ENCODE data around the gene AHCYL2. TPM values are rescaled to one million over a fixed set of nuclear protein-coding genes. Genes with fewer than 3 reads are reported as not detected.

AHCYL2 gene
- total RNA-seq, 2 experiments from 2014 or later = 18.5 to 21.0 TPM

DNA sequence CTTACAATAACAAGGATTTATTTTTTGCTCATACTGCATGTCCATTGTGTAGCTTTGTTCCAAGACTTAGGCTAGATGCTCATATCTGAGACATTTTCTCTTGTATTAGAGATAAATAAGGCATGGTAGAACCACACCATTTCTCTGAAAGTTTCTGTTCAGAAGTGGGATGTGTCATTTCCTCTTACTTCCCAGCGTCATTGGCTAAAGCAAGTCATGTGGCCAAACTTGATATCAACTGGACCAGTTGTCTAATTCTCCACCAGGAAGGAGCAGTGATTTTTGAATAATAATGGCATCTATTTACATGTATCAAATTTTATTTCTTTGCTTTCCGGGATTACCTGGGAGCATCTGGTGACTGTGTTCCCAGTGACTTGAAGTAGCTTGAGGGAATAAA is 38.3 kb downstream of the AHCYL2 start:
- ChIA-PET CTCF (interaction anchor here (1.0 to 3.8 kb wide), 4 partner anchors 8 to 99 kb away, joined by 4 to 18 read pairs (median 8); no protein-coding TSS in a partner anchor), POLR2A (no interaction called here)
- no peaks in the 10 kb centered on the region for H3K36me3 Mint-ChIP-seq (ENCODE audit: low read depth)
- no peaks in the 10 kb centered on the region for H3K27me3 Mint-ChIP-seq
- no peak overlapping the region for H3K4me3 Mint-ChIP-seq
- DNase-seq = no peak
- H3K9me3 Mint-ChIP-seq = no peaks in the 10 kb centered on the region
- H3K27ac Mint-ChIP-seq = no peak overlapping the region
- H3K4me1 Mint-ChIP-seq = peaks cover 14% of the 10 kb centered on the region

DNA sequence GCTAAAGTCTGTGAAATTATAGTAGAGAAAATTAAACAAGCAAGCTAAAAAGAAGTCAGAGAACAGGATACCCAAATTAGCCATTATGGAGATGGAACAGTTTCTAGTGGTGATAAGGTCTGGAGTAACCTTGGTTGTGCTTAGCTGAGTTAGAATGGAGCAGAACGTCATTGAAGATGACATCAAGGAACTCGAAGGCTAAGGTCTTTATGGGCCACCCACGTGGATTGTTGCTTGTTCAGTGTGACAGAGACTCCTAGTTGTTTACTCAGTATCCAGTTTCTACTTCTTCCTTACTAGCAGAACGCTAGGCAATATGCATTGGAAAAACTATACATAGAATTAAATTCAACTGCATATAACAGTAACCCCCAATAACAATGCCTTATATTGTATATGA is 39.7 kb downstream of the AHCYL2 start:
- ChIA-PET POLR2A (no interaction called here), CTCF (interaction anchor here (1.1 to 2.2 kb wide), 2 partner anchors 14 to 46 kb away, joined by 3 to 8 read pairs; no protein-coding TSS in a partner anchor)
- H3K36me3 Mint-ChIP-seq (ENCODE audit: low read depth) = no peaks in the 10 kb centered on the region
- no peak for DNase-seq
- H3K9me3 Mint-ChIP-seq = no peaks in the 10 kb centered on the region
- H3K4me1 Mint-ChIP-seq = peaks cover 7% of the 10 kb centered on the region
- no peak overlapping the region for H3K27ac Mint-ChIP-seq
- H3K4me3 Mint-ChIP-seq = no peak overlapping the region
- no peaks in the 10 kb centered on the region for H3K27me3 Mint-ChIP-seq

DNA sequence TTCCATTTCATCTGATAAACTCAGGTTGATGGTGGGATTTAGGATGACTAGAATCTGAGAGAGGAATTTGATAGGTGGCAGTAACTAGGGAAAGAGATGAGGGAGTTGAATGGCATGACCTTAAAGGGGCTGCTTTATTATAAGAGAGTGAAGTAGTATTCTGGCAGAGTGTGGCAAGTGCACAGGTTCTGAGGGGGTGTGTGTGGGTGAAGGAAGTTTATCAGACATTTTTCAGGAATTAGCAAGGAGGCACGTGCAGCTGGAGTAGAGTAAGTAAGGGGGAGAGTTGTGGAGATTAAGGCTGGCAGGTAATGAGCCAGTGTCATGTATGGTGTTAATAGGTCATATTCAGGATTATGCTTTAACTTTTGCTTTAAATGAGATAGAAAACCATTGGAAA is 40.5 kb downstream of the AHCYL2 start:
- CTCF ChIA-PET = interaction anchor here (1.1 to 2.2 kb wide), 2 partner anchors 13 to 47 kb away, joined by 3 to 8 read pairs; no protein-coding TSS in a partner anchor
- no peak for DNase-seq
- POLR2A ChIA-PET = no interaction called here
- H3K4me3 Mint-ChIP-seq = no peak overlapping the region
- peaks cover 1% of the 10 kb centered on the region for H3K4me1 Mint-ChIP-seq
- no peak overlapping the region for H3K27ac Mint-ChIP-seq
- H3K27me3 Mint-ChIP-seq = no peaks in the 10 kb centered on the region
- no peaks in the 10 kb centered on the region for H3K36me3 Mint-ChIP-seq (ENCODE audit: low read depth)
- H3K9me3 Mint-ChIP-seq = no peaks in the 10 kb centered on the region

DNA sequence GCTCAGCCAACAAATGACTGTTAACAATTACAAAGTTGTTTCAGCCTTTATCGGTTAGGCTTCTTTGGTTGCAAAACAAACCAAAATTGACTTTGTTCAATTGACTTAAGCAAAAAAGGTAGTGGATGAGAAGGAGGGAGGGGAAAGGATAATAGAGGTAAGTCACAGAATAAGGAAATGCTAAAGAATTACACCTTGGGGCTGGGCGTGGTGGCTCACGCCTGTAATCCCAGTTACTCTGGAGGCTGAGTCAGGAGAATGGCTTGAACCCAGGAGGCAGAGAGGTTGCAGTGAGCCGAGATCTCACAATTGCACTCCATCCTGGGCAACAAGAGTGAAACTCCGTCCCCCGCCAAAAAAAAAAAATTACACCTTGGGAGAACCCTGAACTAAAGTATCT is 41.4 kb downstream of the AHCYL2 start:
- ChIA-PET CTCF (interaction anchor here (10.0 kb wide), 1 partner anchor 44 kb away, joined by 177 read pairs; the partner anchor contains the start of gene AHCYL2), POLR2A (no interaction called here)
- Mint-ChIP-seq H3K4me1 (no peaks in the 10 kb centered on the region), H3K9me3 (no peaks in the 10 kb centered on the region), H3K36me3 (ENCODE audit: low read depth) (no peaks in the 10 kb centered on the region), H3K27ac (no peak overlapping the region), H3K27me3 (no peaks in the 10 kb centered on the region), H3K4me3 (no peak overlapping the region)
- DNase-seq = no peak

DNA sequence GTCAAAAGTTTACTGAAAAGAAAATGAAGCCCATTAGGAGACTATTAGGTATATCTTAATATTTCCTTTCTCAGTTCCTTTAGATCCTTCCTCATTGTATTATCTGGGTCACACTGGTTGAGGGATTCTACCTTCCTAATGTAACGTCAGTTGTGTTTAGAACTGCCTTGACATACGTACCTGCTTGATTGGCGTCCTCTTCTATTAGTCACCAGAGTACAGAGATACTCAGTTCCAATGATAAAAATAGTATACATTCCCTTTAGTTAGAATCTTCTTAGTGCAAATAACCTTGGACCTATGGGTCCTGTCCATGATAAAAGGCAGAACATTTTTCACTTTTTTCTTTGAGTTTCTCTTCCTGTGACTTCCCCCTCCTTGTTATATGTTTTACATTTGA is 45.2 kb downstream of the AHCYL2 start:
- no peak for DNase-seq
- H3K4me3 Mint-ChIP-seq = no peak overlapping the region
- POLR2A ChIA-PET = no interaction called here

DNA sequence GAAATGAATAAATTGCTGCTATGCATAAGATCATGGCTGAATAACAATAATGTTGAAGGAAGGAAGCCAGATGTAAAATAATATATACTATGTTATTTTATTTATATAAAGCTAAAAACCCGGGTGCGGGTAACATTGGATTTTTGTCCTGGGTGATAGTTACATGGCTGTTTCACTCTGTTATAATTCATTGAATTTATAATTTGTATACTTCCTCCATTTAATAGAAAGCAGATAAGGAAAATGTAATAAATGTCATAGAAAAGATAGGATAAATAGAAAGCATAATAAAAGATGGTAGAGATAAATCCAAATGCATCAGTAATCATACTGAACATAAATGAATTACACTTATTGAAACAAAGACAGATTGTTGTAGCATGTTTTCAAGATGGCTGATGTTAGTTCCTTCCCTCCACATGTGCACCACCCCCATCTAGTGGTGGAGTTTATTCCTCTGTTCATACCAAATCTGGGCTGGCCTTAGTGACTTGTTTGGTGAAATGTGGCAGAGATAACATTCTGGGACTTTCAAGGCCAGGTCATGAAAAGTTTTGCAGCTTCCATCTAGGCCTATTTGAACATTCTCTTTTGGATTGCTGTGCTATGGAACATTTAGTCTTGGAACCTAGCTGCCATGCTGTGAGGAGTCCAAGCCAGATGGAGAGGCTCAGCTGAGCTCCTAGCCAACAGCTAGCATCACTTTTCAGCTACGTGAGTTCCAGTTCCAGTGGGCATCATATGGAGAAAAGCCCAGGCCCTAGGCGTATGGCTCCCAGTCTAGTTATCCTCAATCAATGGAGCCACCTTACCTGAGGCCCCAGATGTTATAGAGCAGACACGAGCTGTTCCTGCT is 46.9 kb downstream of the AHCYL2 start:
- Mint-ChIP-seq H3K27ac (no peak overlapping the region), H3K9me3 (no peaks in the 10 kb centered on the region), H3K36me3 (ENCODE audit: low read depth) (no peaks in the 10 kb centered on the region), H3K4me1 (peaks cover 5% of the 10 kb centered on the region), H3K4me3 (no peak overlapping the region), H3K27me3 (no peaks in the 10 kb centered on the region)
- ChIA-PET POLR2A (interaction anchor here (0.6 to 1.3 kb wide), 4 partner anchors 46 to 108 kb away, joined by 3 to 7 read pairs (median 4); no protein-coding TSS in a partner anchor), CTCF (interaction anchor here (0.5 to 10.0 kb wide), 23 partner anchors 9 to 594 kb away, joined by 3 to 177 read pairs (median 5); partner anchors contain the start of genes AHCYL2 and STRIP2)
- peak; percentile 65 for DNase-seq

More for the DNA sequence above, 45.2 kb downstream of the AHCYL2 start:
- H3K4me1 Mint-ChIP-seq = peaks cover 5% of the 10 kb centered on the region
- no peak overlapping the region for H3K27ac Mint-ChIP-seq
- no peaks in the 10 kb centered on the region for H3K36me3 Mint-ChIP-seq (ENCODE audit: low read depth)
- H3K9me3 Mint-ChIP-seq = no peaks in the 10 kb centered on the region
- CTCF ChIA-PET = interaction anchor here (0.8 to 10.0 kb wide), 8 partner anchors 8 to 202 kb away, joined by 3 to 177 read pairs (median 5); partner anchors contain the start of gene AHCYL2
- no peaks in the 10 kb centered on the region for H3K27me3 Mint-ChIP-seq

DNA sequence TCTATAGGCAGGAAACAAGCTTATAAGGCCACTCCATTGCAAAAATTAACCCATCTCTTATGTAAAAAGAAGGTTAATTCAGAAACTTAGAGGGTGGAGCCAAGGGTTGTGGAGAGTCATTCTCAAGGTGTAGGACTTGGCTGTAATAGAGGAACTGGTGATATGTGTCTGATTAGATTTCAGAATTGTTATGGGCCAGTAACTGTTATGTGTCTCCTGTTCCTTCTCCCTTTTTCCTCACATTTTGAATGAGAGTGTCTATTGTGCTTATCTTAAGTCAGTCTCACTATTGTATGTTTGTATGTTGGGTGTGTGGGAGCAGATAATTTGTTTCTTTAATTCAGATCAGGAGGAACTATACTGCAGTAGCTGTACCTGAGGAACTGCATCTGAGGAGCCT is 49.1 kb downstream of the AHCYL2 start:
- CTCF ChIA-PET = interaction anchor here (0.7 to 10.0 kb wide), 3 partner anchors 14 to 110 kb away, joined by 3 to 177 read pairs (median 3); partner anchors contain the start of gene AHCYL2

DNA sequence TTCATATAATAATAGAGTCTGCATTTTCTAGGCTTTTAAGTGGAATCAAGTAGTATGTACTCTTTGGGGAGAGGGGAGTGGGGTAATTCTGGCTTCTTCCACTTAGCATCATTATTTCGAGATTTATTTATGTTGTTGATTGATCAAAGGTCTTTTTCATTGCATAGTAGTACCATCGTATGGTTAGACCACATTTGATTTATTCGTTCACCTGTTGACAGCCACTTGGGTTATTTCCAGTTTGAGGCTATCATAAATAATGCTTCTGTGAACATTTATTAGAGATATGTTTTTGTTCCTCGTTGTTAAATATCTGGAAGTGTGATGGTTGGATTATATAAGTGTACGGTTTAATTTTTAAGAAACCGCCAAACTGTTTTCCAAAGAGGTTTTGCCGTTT is 52.8 kb downstream of the AHCYL2 start:
- Mint-ChIP-seq H3K9me3 (no peaks in the 10 kb centered on the region), H3K36me3 (ENCODE audit: low read depth) (no peaks in the 10 kb centered on the region), H3K4me1 (peaks cover 7% of the 10 kb centered on the region), H3K27ac (no peak overlapping the region), H3K27me3 (no peaks in the 10 kb centered on the region), H3K4me3 (no peak overlapping the region)
- CTCF ChIA-PET = interaction anchor here (0.9 to 1.1 kb wide), 2 partner anchors 19 to 59 kb away, joined by 3 to 5 read pairs; no protein-coding TSS in a partner anchor
- POLR2A ChIA-PET = no interaction called here
- DNase-seq = no peak

More for the DNA sequence above, 49.1 kb downstream of the AHCYL2 start:
- DNase-seq = no peak
- no peaks in the 10 kb centered on the region for H3K36me3 Mint-ChIP-seq (ENCODE audit: low read depth)
- H3K27me3 Mint-ChIP-seq = no peaks in the 10 kb centered on the region
- no peak overlapping the region for H3K4me3 Mint-ChIP-seq
- H3K9me3 Mint-ChIP-seq = no peaks in the 10 kb centered on the region
- peaks cover 5% of the 10 kb centered on the region for H3K4me1 Mint-ChIP-seq
- POLR2A ChIA-PET = no interaction called here
- no peak overlapping the region for H3K27ac Mint-ChIP-seq

DNA sequence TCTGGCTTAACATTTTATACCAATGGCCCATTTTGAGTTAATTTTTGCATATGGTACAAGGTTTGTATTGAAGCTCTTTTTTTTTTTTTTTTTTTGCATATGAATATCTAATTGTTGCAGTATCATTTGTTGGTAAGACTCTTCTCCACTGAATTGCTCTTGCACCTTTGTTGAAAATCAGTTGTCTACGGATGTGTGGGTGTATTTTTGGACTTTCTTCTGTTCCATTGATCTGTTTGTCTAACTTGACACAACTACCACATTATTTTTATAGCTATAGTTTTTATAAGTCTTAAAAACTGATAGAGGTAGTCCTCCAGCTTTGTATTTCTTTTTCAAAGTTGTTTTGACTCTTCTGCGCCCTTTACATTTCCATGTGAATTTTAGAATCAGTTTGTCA is 53.9 kb downstream of the AHCYL2 start:
- POLR2A ChIA-PET = no interaction called here
- Mint-ChIP-seq H3K4me3 (no peak overlapping the region), H3K4me1 (peaks cover 7% of the 10 kb centered on the region), H3K36me3 (ENCODE audit: low read depth) (no peaks in the 10 kb centered on the region), H3K9me3 (no peaks in the 10 kb centered on the region), H3K27ac (no peak overlapping the region), H3K27me3 (no peaks in the 10 kb centered on the region)
- CTCF ChIA-PET = interaction anchor here (0.6 to 1.5 kb wide), 8 partner anchors 11 to 926 kb away, joined by 3 to 4 read pairs (median 3); no protein-coding TSS in a partner anchor
- DNase-seq = no peak

DNA sequence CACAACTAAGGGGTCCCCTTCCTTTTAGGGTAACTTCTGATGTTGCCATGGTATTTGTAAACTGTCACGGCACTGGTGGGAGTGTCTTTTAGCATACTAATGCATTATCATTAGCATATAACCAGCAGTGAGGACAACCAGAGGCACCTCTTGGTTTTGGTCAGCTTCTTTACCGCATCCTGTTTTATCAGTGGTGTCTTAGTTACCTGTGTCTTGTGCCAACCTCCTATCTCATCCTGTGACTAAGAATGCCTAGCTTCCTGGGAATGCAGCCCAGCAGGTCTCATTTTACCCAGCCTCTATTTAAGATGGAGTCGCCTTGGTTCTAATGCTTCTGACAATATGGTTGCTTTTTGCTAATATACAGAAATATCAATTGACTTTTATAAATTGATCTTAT is 54.9 kb downstream of the AHCYL2 start:
- no peak overlapping the region for H3K4me3 Mint-ChIP-seq
- H3K4me1 Mint-ChIP-seq = peaks cover 7% of the 10 kb centered on the region
- DNase-seq = no peak
- POLR2A ChIA-PET = no interaction called here
- H3K27ac Mint-ChIP-seq = no peak overlapping the region
- H3K36me3 Mint-ChIP-seq (ENCODE audit: low read depth) = no peaks in the 10 kb centered on the region
- no peaks in the 10 kb centered on the region for H3K27me3 Mint-ChIP-seq
- no peaks in the 10 kb centered on the region for H3K9me3 Mint-ChIP-seq
- CTCF ChIA-PET = interaction anchor here (0.6 to 1.5 kb wide), 4 partner anchors 8 to 735 kb away, joined by 3 to 5 read pairs (median 3); no protein-coding TSS in a partner anchor

DNA sequence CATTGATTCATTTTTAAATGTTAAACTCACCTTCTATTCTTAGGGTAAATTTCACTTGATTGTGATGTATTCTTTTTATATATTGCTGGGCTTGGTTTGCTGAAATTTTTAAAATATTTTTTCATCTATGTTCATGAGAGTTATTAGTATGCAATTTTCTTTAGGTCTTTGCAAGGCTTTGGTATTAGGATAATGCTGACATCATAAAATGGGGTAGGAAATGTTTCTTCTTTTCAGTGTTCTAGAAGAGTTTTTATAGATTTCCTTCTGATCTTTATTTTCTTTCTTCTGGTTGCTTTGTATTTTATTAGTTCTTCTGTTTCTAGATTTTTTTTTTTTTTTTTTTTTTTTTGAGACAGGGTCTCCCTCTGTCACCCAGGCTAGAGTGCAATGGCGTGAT is 56.3 kb downstream of the AHCYL2 start:
- H3K27me3 Mint-ChIP-seq = no peaks in the 10 kb centered on the region
- H3K36me3 Mint-ChIP-seq (ENCODE audit: low read depth) = no peaks in the 10 kb centered on the region
- no peak for DNase-seq
- no peaks in the 10 kb centered on the region for H3K9me3 Mint-ChIP-seq
- no peak overlapping the region for H3K4me3 Mint-ChIP-seq
- H3K27ac Mint-ChIP-seq = no peak overlapping the region
- CTCF ChIA-PET = interaction anchor here (1.2 kb wide), 1 partner anchor 9 kb away, joined by 5 read pairs; no protein-coding TSS in a partner anchor
- POLR2A ChIA-PET = no interaction called here
- peaks cover 7% of the 10 kb centered on the region for H3K4me1 Mint-ChIP-seq

DNA sequence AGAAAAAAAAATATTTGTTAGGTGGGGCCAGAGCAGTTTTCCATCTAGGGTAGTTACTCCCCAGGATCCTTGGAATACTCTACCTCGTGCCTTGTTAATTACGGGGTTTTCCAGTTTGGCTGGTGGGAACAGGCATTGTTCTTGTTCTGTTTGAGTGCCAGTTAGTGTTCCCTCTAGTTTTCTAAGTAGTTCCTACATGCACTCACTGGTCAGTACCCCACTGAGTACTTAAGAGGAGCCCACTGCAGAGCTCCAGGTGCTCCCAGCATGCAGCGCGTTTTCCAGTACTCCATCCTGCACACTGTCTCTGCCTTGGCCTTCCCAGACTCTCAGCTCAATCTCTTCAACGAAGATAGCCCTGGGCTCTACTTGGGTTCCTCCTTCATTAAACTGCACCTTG is 58.0 kb downstream of the AHCYL2 start:
- Mint-ChIP-seq H3K36me3 (ENCODE audit: low read depth) (no peaks in the 10 kb centered on the region), H3K4me1 (peaks cover 7% of the 10 kb centered on the region), H3K27ac (no peak overlapping the region), H3K9me3 (no peaks in the 10 kb centered on the region), H3K27me3 (no peaks in the 10 kb centered on the region), H3K4me3 (no peak overlapping the region)
- ChIA-PET POLR2A (no interaction called here), CTCF (interaction anchor here (0.9 to 1.3 kb wide), 2 partner anchors 11 to 15 kb away, joined by 3 to 6 read pairs; no protein-coding TSS in a partner anchor)
- DNase-seq = no peak

DNA sequence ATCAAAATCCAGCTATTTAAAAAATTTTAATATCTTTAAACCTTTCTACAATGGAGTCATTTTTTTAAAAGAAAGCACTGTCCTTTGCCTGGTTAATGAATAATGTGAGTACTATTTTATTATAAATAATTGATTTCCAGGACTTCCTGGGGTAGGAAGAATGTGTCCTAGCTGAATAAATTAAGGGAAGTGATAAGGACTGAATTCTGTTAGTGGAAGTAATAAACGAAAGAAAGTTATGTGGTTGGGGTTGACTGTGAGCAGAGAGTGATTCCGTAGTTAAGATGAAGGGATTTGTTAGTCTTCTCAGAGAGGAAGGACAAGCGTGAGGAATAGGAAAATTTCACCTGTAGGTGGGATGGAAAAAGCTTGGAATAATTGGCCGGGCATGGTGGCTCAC is 59.1 kb downstream of the AHCYL2 start:
- Mint-ChIP-seq H3K27me3 (no peaks in the 10 kb centered on the region), H3K4me1 (peaks cover 7% of the 10 kb centered on the region), H3K36me3 (ENCODE audit: low read depth) (no peaks in the 10 kb centered on the region), H3K4me3 (no peak overlapping the region), H3K27ac (no peak overlapping the region), H3K9me3 (no peaks in the 10 kb centered on the region)
- ChIA-PET POLR2A (no interaction called here), CTCF (interaction anchor here (0.7 to 2.3 kb wide), 4 partner anchors 12 to 197 kb away, joined by 3 to 9 read pairs (median 7); no protein-coding TSS in a partner anchor)
- no peak for DNase-seq

Data from activated CD4-positive, alpha-beta memory T cell treated with anti-CD3 and anti-CD28 coated beads, Interleukin-2, amount 10 ng/mL, durations not matched to agents 7 days and 5 days (primary cell).